ENCODE results near the gene SLC4A5. TPM values are rescaled to one million over a fixed set of nuclear protein-coding genes. Genes with fewer than 3 reads are reported as not detected.
"Not testable (repeated sequence)": the region's sequence is repeated elsewhere in the genome, so short reads cannot be mapped to it uniquely, and the experiment has no call there.

SLC4A5 gene
- total RNA-seq, 2 donors from 2014 or later = 2.2 to 4.4 TPM

DNA sequence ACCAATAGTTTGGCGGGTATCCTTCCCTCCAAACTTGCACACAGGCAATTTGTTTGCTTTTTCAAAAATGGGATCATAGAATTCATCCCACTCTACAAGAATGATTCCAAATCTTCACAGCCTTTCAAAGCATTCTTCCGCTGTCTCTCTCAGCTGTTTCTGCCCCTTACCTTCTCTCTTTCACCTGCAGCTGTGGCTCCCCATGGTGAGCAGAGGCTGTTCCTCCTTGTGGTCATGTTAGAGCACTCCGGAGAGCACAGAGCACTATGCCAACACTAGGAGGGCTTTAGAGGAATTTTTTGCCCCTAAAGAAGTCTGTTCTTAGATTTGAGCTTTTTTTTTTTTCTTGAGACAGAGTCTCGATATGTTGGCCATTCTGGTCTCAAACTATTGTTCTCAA, 114.4 kb downstream of the SLC4A5 start:
- Mint-ChIP-seq H3K4me3 (no peak overlapping the region), H3K9me3 (no peaks in the 10 kb centered on the region), H3K27ac (no peak overlapping the region), H3K27me3 (no peaks in the 10 kb centered on the region), H3K36me3 (ENCODE audit: low read depth) (peaks cover 7% of the 10 kb centered on the region), H3K4me1 (no peaks in the 10 kb centered on the region)
- ATAC-seq (replicated peaks) = no peak

DNA sequence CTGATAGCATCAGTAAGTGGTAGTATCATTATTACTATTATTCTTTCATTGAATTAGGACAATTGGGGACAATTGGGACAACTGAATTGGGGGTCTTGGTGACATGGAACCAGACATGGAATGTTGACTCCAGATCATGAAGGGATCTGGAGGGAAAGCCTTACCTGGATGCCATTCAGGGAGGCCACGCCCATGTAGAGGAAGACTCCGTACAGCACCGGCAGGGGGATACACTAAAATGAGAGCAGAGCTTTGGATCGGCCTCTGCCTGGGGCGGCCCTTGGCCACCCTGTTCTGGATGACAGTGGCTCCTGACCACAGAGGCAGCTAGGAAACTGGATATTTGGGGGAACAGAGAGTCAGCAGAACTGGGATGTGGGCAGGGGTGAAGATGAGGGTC, 115.6 kb downstream of the SLC4A5 start:
- Mint-ChIP-seq H3K36me3 (ENCODE audit: low read depth) (peaks cover 10% of the 10 kb centered on the region), H3K27ac (peak overlapping the region; percentile 20), H3K4me1 (no peaks in the 10 kb centered on the region), H3K4me3 (no peak overlapping the region), H3K9me3 (no peaks in the 10 kb centered on the region), H3K27me3 (no peaks in the 10 kb centered on the region)
- no peak for ATAC-seq (replicated peaks)

DNA sequence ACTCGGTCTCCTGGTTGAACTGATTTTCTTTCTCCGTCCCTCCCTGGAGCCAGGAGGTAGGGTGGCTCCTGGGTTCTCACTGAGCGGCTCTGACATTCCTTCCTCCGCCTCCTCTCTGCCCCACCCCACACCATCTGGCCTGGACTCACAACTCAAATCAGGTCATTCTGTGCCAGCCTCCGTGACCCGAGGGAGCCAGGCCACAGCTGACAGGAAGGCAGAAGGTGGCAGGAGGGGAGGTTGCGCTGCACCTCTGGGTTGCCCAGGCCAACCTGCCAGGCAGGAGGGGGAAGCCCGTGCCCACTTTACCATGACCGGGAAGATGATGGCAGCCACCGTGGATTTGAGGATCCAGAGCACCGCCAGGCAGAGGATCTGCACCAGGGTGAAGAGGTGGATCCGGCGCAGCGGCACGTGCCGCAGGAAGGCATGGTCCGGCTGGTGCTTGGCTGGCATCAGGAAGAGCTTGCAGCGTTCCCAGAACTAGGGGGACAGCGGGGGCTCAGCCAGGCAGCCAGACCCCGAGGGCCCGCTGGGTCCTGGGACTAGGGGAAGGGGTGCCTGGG, 116.5 kb downstream of the SLC4A5 start:
- peak overlapping the region; percentile 48 for H3K27ac Mint-ChIP-seq
- H3K36me3 Mint-ChIP-seq (ENCODE audit: low read depth) = peaks cover 16% of the 10 kb centered on the region
- H3K27me3 Mint-ChIP-seq = no peaks in the 10 kb centered on the region
- ATAC-seq (replicated peaks) = no peak
- no peaks in the 10 kb centered on the region for H3K4me1 Mint-ChIP-seq
- H3K9me3 Mint-ChIP-seq = no peaks in the 10 kb centered on the region
- H3K4me3 Mint-ChIP-seq = no peak overlapping the region

DNA sequence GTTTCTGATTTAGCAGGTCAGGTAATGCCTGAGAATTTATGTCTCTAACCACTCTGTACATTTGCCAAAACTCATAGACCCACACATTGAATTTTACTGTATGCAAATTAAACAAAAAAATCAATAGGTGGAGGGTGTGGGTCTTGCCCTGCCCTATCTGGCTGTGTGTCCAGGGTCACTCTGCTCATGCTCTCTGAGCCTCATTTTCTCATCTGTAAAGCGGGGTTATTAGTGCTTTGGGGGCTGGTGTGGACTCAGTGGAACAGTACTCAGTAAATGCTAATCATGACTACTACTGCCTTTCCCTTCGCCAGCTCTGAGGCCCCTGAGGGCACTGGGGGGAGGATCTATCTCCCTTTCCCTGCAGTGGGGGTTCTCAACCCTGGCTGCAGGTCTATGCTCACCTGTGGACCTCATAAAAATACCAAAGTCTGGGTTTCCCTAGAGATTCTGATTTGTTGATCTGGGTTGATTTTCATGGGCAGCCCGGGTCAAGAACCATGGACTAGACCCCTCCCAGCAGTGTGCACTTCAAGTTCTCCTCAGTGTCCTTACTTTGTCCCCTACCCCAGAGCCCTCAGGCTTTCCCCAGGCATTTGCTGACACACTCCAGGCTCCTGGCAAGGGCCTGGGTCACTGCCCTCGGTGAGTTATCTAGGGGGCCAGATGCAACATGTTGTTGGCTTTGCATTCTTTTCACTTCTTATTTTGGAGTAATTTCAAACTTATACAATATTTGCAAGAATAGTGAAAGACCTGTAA, 117.3 kb downstream of the SLC4A5 start:
- peaks cover 24% of the 10 kb centered on the region for H3K36me3 Mint-ChIP-seq (ENCODE audit: low read depth)
- no peaks in the 10 kb centered on the region for H3K9me3 Mint-ChIP-seq
- ATAC-seq (replicated peaks) = no peak
- no peaks in the 10 kb centered on the region for H3K4me1 Mint-ChIP-seq
- H3K27ac Mint-ChIP-seq = peak overlapping the region; percentile 48
- H3K27me3 Mint-ChIP-seq = no peaks in the 10 kb centered on the region
- no peak overlapping the region for H3K4me3 Mint-ChIP-seq

DNA sequence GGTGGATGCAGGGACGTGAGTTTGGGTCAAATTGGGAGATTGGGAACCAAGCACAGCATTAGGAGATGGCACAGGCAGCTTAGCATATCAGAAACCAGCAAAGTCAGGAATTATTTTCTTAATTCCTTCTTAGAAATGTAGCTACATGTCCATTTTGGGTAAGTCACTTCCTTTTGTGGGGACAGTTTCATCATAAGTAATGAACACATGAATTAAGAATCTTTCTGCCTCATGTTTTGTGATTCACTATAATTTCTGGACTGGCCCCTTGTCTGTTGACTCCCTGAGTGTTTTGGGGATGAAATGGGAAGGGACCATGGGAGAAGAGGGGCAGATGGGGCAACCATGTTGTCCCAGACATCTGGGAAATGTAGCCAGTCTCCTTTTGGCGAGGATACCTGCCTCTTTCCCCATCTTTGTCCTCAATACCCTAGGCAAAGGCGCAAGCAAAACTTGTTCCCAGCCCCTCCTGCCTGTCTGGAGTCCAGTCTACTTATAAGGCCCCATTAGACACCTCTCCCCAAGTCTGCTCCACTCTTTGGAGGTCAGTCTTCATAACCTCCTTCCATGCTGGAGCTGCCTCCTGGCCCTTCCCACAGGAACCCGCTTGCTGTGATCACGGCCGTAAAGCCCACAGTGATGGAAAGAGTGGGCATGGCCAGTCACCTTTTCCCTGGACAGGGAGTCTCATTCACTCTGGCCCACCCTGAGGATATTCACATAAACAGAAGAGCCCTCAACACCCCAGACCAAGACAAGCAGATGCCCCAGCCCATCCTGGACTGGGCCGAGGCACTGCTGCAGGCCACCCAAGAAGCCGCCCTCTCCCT, 119.1 kb downstream of the SLC4A5 start:
- H3K4me3 Mint-ChIP-seq = no peak overlapping the region
- no peaks in the 10 kb centered on the region for H3K9me3 Mint-ChIP-seq
- H3K4me1 Mint-ChIP-seq = no peaks in the 10 kb centered on the region
- H3K27ac Mint-ChIP-seq = peak overlapping the region; percentile 75
- peaks cover 42% of the 10 kb centered on the region for H3K36me3 Mint-ChIP-seq (ENCODE audit: low read depth)
- no peak for ATAC-seq (replicated peaks)
- no peaks in the 10 kb centered on the region for H3K27me3 Mint-ChIP-seq

DNA sequence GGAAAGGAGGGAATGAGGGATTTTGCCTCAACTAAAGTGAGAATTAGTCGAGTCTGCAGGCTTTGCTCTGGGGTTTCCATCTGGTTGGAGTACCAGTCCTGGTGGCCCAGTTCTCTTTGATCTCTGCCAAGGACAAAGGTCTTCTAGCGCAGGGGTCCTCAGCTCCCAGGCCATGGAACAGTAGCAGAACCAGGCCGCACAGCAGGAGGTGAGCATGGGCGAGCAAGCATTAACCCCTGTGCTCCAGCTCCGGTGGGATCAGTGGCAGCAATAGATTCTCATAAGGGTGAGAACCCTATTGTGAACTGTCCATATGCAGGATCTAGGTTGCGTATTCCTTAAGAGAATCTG, 120.9 kb downstream of the SLC4A5 start:
- H3K36me3 Mint-ChIP-seq (ENCODE audit: low read depth) = peaks cover 60% of the 10 kb centered on the region
- H3K27ac Mint-ChIP-seq = peak overlapping the region; percentile 25
- H3K4me1 Mint-ChIP-seq = no peaks in the 10 kb centered on the region
- no peak for ATAC-seq (replicated peaks)
- H3K27me3 Mint-ChIP-seq = no peaks in the 10 kb centered on the region
- H3K4me3 Mint-ChIP-seq = no peak overlapping the region
- H3K9me3 Mint-ChIP-seq = no peaks in the 10 kb centered on the region

DNA sequence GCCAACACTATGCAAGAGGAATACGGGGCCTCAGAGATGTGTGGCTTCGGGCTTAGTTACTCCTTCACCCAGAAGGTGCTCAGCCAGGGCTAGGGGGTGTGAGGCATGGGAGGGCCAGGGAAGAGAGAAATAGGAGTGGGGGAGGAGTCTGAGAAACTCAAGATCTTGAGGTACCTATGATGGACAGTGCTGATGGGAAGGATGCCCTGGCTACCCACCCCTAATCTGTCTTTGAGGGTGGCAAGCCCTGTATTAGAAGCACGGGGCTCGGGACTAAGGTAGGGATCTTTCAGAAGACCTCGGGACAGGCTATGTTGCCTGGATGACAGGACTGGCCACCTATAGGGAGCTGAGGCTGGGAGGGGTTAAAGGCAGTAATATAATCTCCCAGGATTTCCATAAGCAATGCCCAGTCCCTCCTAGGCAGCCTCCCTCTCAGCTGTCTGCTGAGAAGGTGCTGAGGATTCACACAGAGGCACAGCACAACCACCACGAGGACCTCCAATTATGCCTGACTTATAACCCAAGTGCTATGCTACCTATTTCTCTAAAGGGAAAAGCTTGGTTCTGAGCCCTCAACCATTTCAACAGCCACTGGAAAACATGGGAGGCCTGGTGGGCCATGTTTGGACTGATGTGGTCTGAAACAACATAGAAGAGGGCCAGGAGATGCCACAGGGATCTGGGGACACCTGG, 121.5 kb downstream of the SLC4A5 start:
- Mint-ChIP-seq H3K4me3 (no peak overlapping the region), H3K27ac (peak overlapping the region; percentile 25), H3K36me3 (ENCODE audit: low read depth) (peaks cover 66% of the 10 kb centered on the region), H3K4me1 (no peaks in the 10 kb centered on the region), H3K27me3 (no peaks in the 10 kb centered on the region), H3K9me3 (no peaks in the 10 kb centered on the region)
- no peak for ATAC-seq (replicated peaks)

DNA sequence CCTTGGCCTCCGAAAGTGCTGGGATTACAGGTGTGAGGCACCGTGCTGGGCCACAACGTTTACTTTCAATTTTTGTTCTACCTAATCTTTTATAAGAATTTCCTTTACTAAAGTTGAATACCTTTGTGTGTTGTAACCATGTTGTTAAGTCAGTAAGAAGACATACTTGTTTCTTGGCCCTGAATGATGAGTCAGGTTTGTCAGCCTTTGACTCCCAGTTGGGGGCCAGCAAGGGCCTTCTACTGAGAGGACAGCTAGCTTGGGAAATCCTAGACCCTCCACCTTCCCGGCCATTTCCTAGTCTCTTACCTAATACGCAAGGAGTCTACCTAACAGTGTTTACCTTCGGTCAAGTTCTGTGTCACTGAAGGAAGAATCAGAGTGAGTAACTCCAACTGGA, 122.1 kb downstream of the SLC4A5 start:
- Mint-ChIP-seq H3K36me3 (ENCODE audit: low read depth) (peaks cover 72% of the 10 kb centered on the region), H3K4me1 (no peaks in the 10 kb centered on the region), H3K27ac (no peak overlapping the region), H3K9me3 (no peaks in the 10 kb centered on the region), H3K27me3 (no peaks in the 10 kb centered on the region), H3K4me3 (no peak overlapping the region)
- ATAC-seq (replicated peaks) = no peak

DNA sequence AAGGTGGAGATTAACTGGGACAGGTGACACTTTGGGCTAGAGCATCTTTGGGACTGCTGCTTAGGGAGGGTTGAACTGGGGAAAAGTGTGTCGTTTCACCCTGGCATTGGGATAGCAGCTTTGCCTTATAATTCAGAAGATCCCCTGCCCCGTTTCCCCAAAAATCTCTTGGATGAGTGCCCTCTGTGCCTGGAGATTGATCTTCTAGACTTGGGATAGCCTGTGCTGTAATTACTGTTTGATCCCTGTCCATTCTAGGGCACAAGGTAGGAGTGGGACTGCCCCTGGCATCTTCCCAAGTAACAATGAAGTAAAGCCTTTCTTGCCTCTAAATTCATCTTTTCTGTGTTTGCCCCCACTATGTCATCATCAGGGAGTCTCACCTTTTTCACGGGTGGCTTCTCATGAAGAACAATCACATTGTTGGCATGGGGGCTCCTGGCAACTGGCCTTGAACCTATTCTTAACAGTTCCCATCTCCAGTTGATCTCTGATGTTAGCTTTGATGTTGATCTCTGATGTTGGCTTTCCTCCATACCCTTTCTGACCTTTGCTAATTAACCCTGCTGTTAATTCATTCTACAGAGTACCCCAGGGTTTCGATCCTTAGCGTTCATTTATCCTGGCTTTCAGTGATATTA, 123.2 kb downstream of the SLC4A5 start:
- H3K27ac Mint-ChIP-seq = peak overlapping the region; percentile 69
- H3K27me3 Mint-ChIP-seq = no peaks in the 10 kb centered on the region
- H3K36me3 Mint-ChIP-seq (ENCODE audit: low read depth) = peaks cover 83% of the 10 kb centered on the region
- ATAC-seq (replicated peaks) = no peak
- no peaks in the 10 kb centered on the region for H3K4me1 Mint-ChIP-seq
- no peak overlapping the region for H3K4me3 Mint-ChIP-seq
- H3K9me3 Mint-ChIP-seq = no peaks in the 10 kb centered on the region

DNA sequence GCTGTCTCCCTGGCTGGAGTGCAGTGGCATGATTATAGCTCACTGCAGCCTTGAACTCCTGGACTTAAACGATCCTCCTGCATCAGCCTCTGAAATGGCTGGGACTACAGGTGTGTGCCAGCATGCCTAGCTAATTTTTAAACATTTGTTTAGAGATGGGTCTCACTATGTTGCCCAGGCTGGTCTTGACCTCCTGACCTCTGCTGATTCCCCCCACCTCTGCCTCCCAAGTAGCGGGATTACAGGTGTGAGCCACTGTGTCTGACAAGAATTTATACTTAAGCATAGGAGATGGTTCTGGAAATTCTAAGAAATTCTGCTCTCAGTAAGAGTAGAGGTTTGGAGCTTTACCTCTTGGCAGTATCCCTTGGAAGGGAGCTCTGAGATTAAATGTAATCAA, 126.6 kb downstream of the SLC4A5 start:
- Mint-ChIP-seq H3K4me3 (no peak overlapping the region), H3K27ac (no peak overlapping the region), H3K36me3 (ENCODE audit: low read depth) (peaks cover 100% of the 10 kb centered on the region), H3K9me3 (no peaks in the 10 kb centered on the region), H3K27me3 (no peaks in the 10 kb centered on the region), H3K4me1 (no peaks in the 10 kb centered on the region)
- ATAC-seq (replicated peaks) = no peak

DNA sequence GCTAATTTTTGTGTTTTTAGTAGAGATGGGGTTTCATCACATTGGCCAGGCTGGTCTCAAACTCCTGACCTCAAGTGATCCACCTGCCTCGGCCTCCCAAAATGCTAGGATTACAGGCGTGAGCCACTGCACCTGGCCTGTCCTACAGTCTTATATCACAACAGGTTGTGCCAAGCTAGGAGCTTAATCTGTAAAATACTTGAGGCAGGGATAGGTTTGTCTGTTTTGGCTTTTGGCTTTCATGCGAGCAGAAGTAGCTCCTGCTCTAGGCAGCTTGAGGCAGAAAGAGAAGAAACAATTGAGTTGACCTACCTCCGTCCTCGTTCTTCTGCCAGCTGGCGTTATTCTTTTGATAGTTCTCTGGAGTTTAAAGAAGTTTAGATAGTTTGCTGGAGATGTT, 127.4 kb downstream of the SLC4A5 start:
- H3K4me1 Mint-ChIP-seq; H3K9me3 Mint-ChIP-seq; ATAC-seq (replicated peaks); H3K27me3 Mint-ChIP-seq; H3K4me3 Mint-ChIP-seq; H3K27ac Mint-ChIP-seq: not testable (repeated sequence)
- peaks cover 100% of the 10 kb centered on the region for H3K36me3 Mint-ChIP-seq (ENCODE audit: low read depth)

DNA sequence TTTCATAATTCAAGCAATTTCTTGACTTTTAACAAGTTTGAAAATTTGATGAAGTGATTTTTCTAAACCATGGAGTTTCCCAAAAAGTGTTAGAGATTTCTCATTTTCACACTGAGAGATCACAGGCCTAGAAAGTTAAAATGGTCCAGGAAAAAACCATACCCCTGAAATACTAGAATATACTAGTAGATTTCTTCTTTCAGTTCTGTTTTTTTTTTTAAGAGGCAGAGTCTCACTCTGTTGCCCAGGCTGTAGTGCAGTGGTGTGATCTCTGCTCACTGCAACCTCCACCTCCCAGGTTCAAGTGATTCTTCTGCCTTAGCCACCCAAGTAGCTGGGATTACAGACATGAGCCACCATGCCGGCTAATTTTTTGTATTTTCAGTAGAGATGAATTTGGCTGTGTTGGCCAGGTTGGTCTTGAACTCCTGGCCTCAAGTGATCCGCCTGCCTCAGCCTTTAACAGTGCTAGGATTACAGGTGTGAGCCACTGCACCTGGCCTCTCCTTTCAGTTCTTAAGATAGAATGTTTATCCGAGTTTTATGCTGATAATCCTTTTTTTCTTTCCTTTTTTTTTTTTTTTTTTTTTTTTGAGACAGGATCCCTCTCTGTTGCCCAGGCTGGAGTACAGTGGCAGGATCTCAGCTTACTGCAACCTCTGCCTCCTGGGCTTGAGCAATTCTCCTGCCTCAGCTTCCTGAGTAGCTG, 130.4 kb downstream of the SLC4A5 start:
- Mint-ChIP-seq H3K9me3 (no peaks in the 10 kb centered on the region), H3K4me1 (peaks cover 7% of the 10 kb centered on the region), H3K36me3 (ENCODE audit: low read depth) (peaks cover 100% of the 10 kb centered on the region), H3K27ac (no peak overlapping the region), H3K27me3 (no peaks in the 10 kb centered on the region), H3K4me3 (no peak overlapping the region)
- ATAC-seq (replicated peaks) = no peak

DNA sequence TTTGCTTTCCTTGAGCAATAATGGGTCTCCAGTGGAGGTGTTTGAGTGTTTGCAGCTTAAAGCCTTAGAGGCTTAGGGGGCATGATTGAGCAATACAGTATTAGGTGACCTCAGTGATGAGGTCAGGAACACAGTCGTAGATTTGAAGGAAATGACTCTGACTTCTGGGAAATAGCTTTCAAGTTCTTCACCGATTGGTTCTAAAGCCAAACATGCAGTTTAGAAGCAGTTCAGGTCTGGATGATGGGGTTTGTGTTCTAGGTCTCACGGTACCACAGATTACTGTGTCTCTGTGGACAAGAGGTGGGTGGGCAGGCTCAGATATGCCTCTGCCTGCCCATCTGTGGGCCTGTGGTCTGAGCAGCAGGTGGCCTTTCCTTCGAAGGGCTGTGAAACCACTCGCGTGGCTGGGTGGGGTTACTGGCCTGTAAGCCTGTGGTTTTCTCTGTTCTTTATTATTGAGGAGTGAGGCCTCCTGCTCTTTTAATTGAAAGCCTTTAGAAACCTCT, 137.0 kb downstream of the SLC4A5 start:
- Mint-ChIP-seq H3K36me3 (ENCODE audit: low read depth) (peaks cover 100% of the 10 kb centered on the region), H3K27ac (peak overlapping the region; percentile 85), H3K4me3 (peak overlapping the region; percentile 92), H3K27me3 (no peaks in the 10 kb centered on the region), H3K9me3 (no peaks in the 10 kb centered on the region), H3K4me1 (peaks cover 34% of the 10 kb centered on the region)
- ATAC-seq (replicated peaks) = peak; percentile 91
